ENCODE measurements around the gene SIGLEC9.

Gene SIGLEC9

DNA sequence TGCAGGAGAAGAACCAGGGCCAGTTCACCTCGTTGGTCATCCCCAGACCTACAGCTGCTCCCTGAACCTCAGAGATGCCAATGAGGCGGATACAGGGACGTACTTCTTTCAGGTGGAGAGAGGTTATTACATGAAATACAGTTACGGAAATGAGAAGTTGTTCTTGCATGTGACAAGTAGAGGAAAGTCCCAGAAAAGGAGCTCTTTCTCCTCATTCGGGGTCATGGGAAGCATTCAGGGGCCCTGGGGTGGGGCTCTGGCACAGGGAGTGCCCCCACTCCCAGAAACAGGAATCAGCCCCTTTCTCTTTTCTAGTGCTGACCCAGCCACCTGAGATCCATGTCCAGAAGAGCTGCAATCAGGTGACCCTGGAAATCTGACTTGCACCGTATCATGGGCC, 4.5 kb upstream of the SIGLEC9 start:
- TF ChIP-seq, protein P1, sequence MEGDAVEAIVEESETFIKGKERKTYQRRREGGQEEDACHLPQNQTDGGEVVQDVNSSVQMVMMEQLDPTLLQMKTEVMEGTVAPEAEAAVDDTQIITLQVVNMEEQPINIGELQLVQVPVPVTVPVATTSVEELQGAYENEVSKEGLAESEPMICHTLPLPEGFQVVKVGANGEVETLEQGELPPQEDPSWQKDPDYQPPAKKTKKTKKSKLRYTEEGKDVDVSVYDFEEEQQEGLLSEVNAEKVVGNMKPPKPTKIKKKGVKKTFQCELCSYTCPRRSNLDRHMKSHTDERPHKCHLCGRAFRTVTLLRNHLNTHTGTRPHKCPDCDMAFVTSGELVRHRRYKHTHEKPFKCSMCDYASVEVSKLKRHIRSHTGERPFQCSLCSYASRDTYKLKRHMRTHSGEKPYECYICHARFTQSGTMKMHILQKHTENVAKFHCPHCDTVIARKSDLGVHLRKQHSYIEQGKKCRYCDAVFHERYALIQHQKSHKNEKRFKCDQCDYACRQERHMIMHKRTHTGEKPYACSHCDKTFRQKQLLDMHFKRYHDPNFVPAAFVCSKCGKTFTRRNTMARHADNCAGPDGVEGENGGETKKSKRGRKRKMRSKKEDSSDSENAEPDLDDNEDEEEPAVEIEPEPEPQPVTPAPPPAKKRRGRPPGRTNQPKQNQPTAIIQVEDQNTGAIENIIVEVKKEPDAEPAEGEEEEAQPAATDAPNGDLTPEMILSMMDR (IDR thresholded peaks at IDR 0.05; ENCODE audit: low read depth, low read length) = no peak
- in situ Hi-C loops (cut with HindIII; ENCODE audit: low sequenced_read_pairs) = no loop called here
- no peak overlapping the region for H3K4me3 ChIP-seq (ENCODE audit: low read depth, low read length)

DNA sequence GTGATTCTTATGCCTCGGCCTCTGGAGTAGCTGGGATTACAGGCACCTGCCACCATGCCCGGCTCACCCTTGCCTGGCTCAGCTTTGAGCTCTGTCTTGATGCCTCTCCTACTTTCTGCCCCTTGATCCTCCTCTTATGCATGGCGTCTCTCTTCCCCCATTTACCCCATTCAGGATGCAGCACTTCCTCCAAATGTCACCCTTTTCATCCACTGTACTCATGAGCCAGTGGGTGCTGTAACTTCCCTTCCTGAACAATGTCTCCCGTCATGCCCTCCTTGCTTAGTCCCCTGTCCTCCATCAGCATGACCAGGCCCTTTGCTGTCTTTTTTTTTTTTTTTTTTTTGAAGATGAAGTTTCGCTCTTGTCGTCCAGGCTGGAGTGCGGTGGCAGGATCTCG, 3.4 kb upstream of the SIGLEC9 start:
- H3K4me3 ChIP-seq (ENCODE audit: low read depth, low read length) = no peak overlapping the region
- in situ Hi-C loops (cut with HindIII; ENCODE audit: low sequenced_read_pairs) = no loop called here
- TF ChIP-seq, protein P1 (IDR thresholded peaks at IDR 0.05; ENCODE audit: low read depth, low read length) = no peak
- no peak for DNase-seq (ENCODE audit: low read depth, low spot score)

More for the DNA sequence above, 4.5 kb upstream of the SIGLEC9 start:
- DNase-seq (ENCODE audit: low read depth, low spot score) = no peak

DNA sequence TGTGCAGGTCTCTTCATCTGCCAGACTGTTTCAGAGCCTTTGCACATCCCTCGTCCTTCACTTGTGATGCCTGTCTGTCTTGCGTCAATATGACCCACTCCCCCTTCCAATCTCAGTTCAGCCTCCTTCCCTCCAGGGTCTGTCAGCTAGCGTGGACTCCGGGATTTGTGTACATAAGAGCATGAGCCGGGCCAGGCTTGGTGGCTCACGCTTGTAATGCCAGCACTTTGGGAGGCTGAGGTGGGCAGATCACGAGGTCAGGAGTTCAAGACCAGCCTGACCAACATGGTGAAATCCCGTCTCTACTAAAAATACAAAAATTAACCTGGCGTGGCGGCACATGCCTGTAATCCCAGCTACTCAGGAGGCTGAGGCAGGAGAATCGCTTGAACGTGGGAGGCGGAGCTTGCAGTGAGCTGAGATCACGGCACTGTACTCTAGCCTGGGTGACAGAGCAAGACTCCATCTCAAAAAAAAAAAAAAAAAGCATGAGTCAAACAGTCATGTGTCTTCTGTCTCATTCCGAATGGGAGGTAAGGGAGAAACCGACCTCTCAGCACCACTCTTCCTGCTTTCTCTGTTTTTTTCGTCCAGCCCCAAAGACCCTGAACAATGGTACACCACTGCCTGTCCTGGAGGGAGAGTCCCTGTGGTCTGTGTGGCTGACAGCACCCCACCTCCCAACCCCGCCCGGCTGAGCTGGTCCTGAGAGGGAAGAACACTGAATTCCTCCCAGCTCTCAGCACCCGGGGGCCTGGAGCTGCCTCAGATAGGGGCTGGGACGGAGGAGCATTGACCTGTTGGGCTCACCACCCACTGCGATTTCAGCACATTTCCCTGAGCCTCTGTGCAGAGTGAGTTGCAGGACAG, 2.4 kb upstream of the SIGLEC9 start:
- TF ChIP-seq, protein P1 (IDR thresholded peaks at IDR 0.05; ENCODE audit: low read depth, low read length) = no peak
- in situ Hi-C loops (cut with HindIII; ENCODE audit: low sequenced_read_pairs) = no loop called here
- DNase-seq (ENCODE audit: low read depth, low spot score) = no peak
- H3K4me3 ChIP-seq (ENCODE audit: low read depth, low read length) = no peak overlapping the region

DNA sequence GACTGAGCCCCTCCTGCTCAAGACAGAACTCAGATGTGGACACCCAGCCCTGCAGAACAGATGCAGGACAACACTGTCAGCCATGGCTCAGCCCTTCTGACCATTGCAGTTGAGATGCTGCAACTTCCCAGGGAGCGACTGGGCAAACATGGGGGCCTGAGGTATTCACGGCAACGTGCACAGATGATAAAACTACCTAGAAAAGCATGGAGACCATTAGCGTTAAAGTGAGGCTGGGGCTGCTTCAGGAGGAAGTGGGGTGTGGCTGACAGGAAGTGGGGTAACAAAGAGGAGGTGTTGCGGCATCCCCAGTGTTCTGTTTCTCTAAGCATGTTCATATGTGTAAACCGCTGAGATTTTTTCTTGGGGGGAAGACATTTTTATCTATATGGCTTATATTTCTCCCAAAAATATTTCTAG, 1.3 kb upstream of the SIGLEC9 start:
- TF ChIP-seq, protein P1 (IDR thresholded peaks at IDR 0.05; ENCODE audit: low read depth, low read length) = no peak
- in situ Hi-C loops (cut with HindIII; ENCODE audit: low sequenced_read_pairs) = no loop called here
- no peak for DNase-seq (ENCODE audit: low read depth, low spot score)
- H3K4me3 ChIP-seq (ENCODE audit: low read depth, low read length) = no peak overlapping the region

DNA sequence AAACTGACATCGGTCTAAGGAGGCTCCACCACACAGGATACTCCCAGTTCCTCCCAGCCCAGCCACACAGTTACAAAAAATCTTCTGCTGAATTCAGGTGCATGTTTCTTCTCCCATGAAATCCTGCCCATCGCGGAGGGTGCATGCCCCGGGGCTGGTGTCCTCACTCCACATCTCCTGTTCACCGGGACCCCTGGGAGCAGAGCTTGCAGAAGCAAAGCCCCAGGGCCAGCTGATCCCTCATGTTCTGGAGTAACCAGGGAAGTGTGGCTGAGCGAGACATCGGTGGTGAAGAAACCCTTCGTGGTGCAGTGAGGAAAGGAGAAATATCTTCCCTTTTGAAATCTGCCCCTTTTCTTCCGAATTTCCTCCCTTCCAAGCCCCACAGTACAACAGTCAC, 904 bp upstream of the SIGLEC9 start:
- TF ChIP-seq, protein P1 (IDR thresholded peaks at IDR 0.05; ENCODE audit: low read depth, low read length) = no peak
- H3K4me3 ChIP-seq (ENCODE audit: low read depth, low read length) = no peak overlapping the region
- in situ Hi-C loops (cut with HindIII; ENCODE audit: low sequenced_read_pairs) = no loop called here
- no peak for DNase-seq (ENCODE audit: low read depth, low spot score)

DNA sequence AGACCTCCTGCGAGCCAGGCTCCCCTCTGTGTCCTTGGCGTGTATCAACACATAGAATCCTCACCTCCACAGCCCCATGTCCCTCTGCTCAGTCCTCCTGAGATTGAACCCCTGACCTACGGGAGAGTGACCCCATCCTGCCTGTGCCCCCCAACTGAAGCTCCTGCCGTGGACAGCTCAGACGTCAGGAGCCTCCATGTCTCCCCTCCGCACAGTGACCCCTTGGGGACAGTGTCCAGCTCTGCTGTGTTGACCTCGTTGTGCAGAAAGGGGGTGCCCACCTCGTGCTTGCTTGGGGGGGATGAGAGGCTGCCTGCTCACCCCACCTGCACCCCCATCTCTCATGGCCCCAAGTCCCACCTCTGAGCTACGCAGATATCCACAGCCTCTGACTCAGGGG, 490 bp upstream of the SIGLEC9 start:
- in situ Hi-C loops (cut with HindIII; ENCODE audit: low sequenced_read_pairs) = no loop called here
- no peak for DNase-seq (ENCODE audit: low read depth, low spot score)
- TF ChIP-seq, protein P1 (IDR thresholded peaks at IDR 0.05; ENCODE audit: low read depth, low read length) = no peak
- H3K4me3 ChIP-seq (ENCODE audit: low read depth, low read length) = no peak overlapping the region
